H9 (cell line): ENCODE results near the gene PERM1. TPM values are rescaled to one million over a fixed set of nuclear protein-coding genes. Genes with fewer than 3 reads are reported as not detected.
"Not testable (repeated sequence)": the region's sequence is repeated elsewhere in the genome, so short reads cannot be mapped to it uniquely, and the experiment has no call there.

Source experiments
- DNase-seq: peaks from one replicate; pipeline ENCODE4 v3.0.0-alpha.2; 2017
- H2AFZ ChIP-seq: one replicate; pipeline ENCODE4 v1.6.1; 2013; ENCODE audit warnings: mild to moderate bottlenecking, low read length, control low read depth, moderate library complexity
- H2AK5ac ChIP-seq: 2 replicates; pipeline ENCODE4 v1.6.1; 2013; ENCODE audit warnings: low read length, control low read depth, mixed read lengths; ENCODE audit not compliant: insufficient read length
- H2BK120ac ChIP-seq: one replicate; pipeline ENCODE4 v1.6.1; 2013; ENCODE audit warnings: low read depth, mild to moderate bottlenecking, low read length, control low read depth, inconsistent platforms; ENCODE audit not compliant: poor library complexity, severe bottlenecking
- H2BK12ac ChIP-seq: 2 replicates; pipeline ENCODE4 v1.6.1; 2013; ENCODE audit warnings: low read length, control low read depth, mixed read lengths, low read depth; ENCODE audit not compliant: insufficient read length
- H2BK15ac ChIP-seq: 2 replicates; pipeline ENCODE4 v1.6.1; 2013; ENCODE audit warnings: low read depth, low read length, control low read depth
- H2BK20ac ChIP-seq: one replicate; pipeline ENCODE4 v1.6.1; 2013; ENCODE audit warnings: low read depth, mild to moderate bottlenecking, low read length, control low read depth, inconsistent platforms; ENCODE audit not compliant: poor library complexity, severe bottlenecking
- H2BK5ac ChIP-seq: 2 replicates; pipeline ENCODE4 v1.6.1; 2013; ENCODE audit warnings: low read length, control low read depth, mixed read lengths; ENCODE audit not compliant: insufficient read length
- H3K14ac ChIP-seq: 2 replicates; pipeline ENCODE4 v1.6.1; 2013; ENCODE audit warnings: low read length, control low read depth; ENCODE audit not compliant: insufficient read depth
- H3K18ac ChIP-seq: 2 replicates; pipeline ENCODE4 v1.6.1; 2013; ENCODE audit warnings: low read depth, mild to moderate bottlenecking, mixed read lengths, low read length, control low read depth; ENCODE audit not compliant: insufficient read length
- H3K23ac ChIP-seq: 2 replicates; pipeline ENCODE4 v1.6.1; 2013; ENCODE audit warnings: low read length, control low read depth, mixed read lengths, low read depth; ENCODE audit not compliant: insufficient read length
- H3K23me2 ChIP-seq: 2 replicates; pipeline ENCODE4 v1.6.1; 2013; ENCODE audit warnings: low read depth, mild to moderate bottlenecking, mixed read lengths, low read length, control low read depth; ENCODE audit not compliant: insufficient read length, poor library complexity, severe bottlenecking
- H3K27ac ChIP-seq: 2 replicates; pipeline ENCODE4 v1.5.1; 2013; ENCODE audit warnings: low read length, control low read depth, mixed read lengths, low read depth; ENCODE audit not compliant: insufficient read length
- H3K27me3 ChIP-seq: 2 replicates; pipeline ENCODE4 v1.6.1; 2013; ENCODE audit warnings: low read length, control low read depth, inconsistent platforms; ENCODE audit not compliant: insufficient read depth
- H3K4ac ChIP-seq: 2 replicates; pipeline ENCODE4 v1.6.1; 2013; ENCODE audit warnings: low read depth, mild to moderate bottlenecking, control low read depth, inconsistent platforms, low read length, moderate library complexity
- H3K4me1 ChIP-seq: 2 replicates; pipeline ENCODE4 v1.6.1; 2013; ENCODE audit warnings: low read length, control low read depth, inconsistent platforms; ENCODE audit not compliant: insufficient read depth
- H3K4me2 ChIP-seq: 2 replicates; pipeline ENCODE4 v1.6.1; 2013; ENCODE audit warnings: low read length, control low read depth, mixed read lengths; ENCODE audit not compliant: insufficient read length, insufficient read depth
- H3K56ac ChIP-seq: 2 replicates; pipeline ENCODE4 v1.6.1; 2013; ENCODE audit warnings: low read depth, mild to moderate bottlenecking, mixed read lengths, low read length, control low read depth; ENCODE audit not compliant: insufficient read length
- H3K79me1 ChIP-seq: 2 replicates; pipeline ENCODE4 v1.6.1; 2013; ENCODE audit warnings: low read depth, mild to moderate bottlenecking, moderate library complexity, low read length, control low read depth, inconsistent platforms; ENCODE audit not compliant: insufficient read depth, poor library complexity, severe bottlenecking
- H3K79me2 ChIP-seq: 2 replicates; pipeline ENCODE4 v1.6.1; 2013; ENCODE audit warnings: low read length, control low read depth, inconsistent platforms; ENCODE audit not compliant: insufficient read depth
- H3K9ac ChIP-seq: 2 replicates; pipeline ENCODE4 v1.6.1; 2013; ENCODE audit warnings: low read length, control low read depth, mixed read lengths; ENCODE audit not compliant: insufficient read length; ENCODE audit errors: extremely low read depth
- H3K9me3 ChIP-seq: one replicate; pipeline ENCODE4 v1.6.1; 2013; ENCODE audit warnings: low read depth, low read length, inconsistent platforms; ENCODE audit not compliant: control insufficient read depth
- H3T11ph ChIP-seq: one replicate; pipeline ENCODE4 v1.6.1; 2013; ENCODE audit warnings: mild to moderate bottlenecking, low read length, control low read depth, inconsistent platforms
- H4K20me1 ChIP-seq: one replicate; pipeline ENCODE4 v1.6.1; 2013; ENCODE audit not compliant: control insufficient read depth, insufficient read length, insufficient read depth
- H4K5ac ChIP-seq: 2 replicates; pipeline ENCODE4 v1.6.1; 2013; ENCODE audit warnings: low read depth, mild to moderate bottlenecking, mixed read lengths, low read length, control low read depth; ENCODE audit not compliant: insufficient read length
- H4K8ac ChIP-seq: replicated peaks from 2 replicates; pipeline ENCODE4 v1.6.1; 2013; ENCODE audit warnings: low read length, control low read depth, mixed read lengths, low read depth; ENCODE audit not compliant: insufficient read length
- H4K91ac ChIP-seq: 2 replicates; pipeline ENCODE4 v1.6.1; 2013; ENCODE audit warnings: low read depth, mild to moderate bottlenecking, moderate library complexity, mixed read lengths, low read length, control low read depth; ENCODE audit not compliant: insufficient read length
- H3K27ac Mint-ChIP-seq, 3 experiments: 2 replicates in 2 of 3; 3 replicates in 1 of 3; pipeline ENCODE4 v1.8.0; 2020 to 2021; ENCODE audit warnings: mixed read lengths in 3 of 3, mild to moderate bottlenecking in 1 of 3, moderate library complexity in 1 of 3
- H3K27me3 Mint-ChIP-seq: 2 replicates; pipeline ENCODE4 v1.8.0; 2021; ENCODE audit warnings: low read depth, mild to moderate bottlenecking, moderate library complexity, mixed read lengths
- H3K36me3 Mint-ChIP-seq, 3 experiments: 2 replicates in 2 of 3; 3 replicates in 1 of 3; pipeline ENCODE4 v1.8.0; 2020 to 2021; ENCODE audit warnings: low read depth in 3 of 3, mixed read lengths in 3 of 3; ENCODE audit not compliant: insufficient read depth in 1 of 3
- H3K4me1 Mint-ChIP-seq, 2 experiments: 2 replicates each; pipeline ENCODE4 v1.8.0; 2020; ENCODE audit warnings: mixed read lengths in 2 of 2
- H3K4me3 Mint-ChIP-seq, 2 experiments: 2 replicates in 1 of 2; 3 replicates in 1 of 2; pipeline ENCODE4 v1.8.0; 2020 to 2021; ENCODE audit warnings: mild to moderate bottlenecking in 2 of 2, mixed read lengths in 2 of 2, moderate library complexity in 1 of 2
- H3K9me3 Mint-ChIP-seq, 2 experiments: 2 replicates in 1 of 2; 3 replicates in 1 of 2; pipeline ENCODE4 v1.8.0; 2020; ENCODE audit warnings: mild to moderate bottlenecking in 2 of 2, mixed read lengths in 2 of 2, moderate library complexity in 1 of 2
- WGBS: extraction: QIAGEN DNeasy Blood & Tissue Kit; methylation state at CpG from one replicate; pipeline ENCODE4 v1.1.7; 2013; ENCODE audit warnings: missing lambda C conversion rate, low lambda C conversion rate, mixed read lengths; ENCODE audit not compliant: insufficient read length; ENCODE audit errors: extremely low coverage; 5-methylcytosine and 5-hydroxymethylcytosine counted together
- total RNA-seq: library from RNA; stranded (reverse); gene quantifications from 2 replicates; pipeline ENCODE4 v1.2.1, GENCODE V29; 2021

The PERM1 gene
- total RNA-seq, 1 experiment from 2014 or later = not detected

GRCh38 chr1:1030867-1031658, 49.2 kb upstream of the PERM1 start:
- H3K4me2 ChIP-seq, H4K8ac ChIP-seq, H4K91ac ChIP-seq, H3K9me3 ChIP-seq, H3K18ac ChIP-seq, H2BK20ac ChIP-seq, H3K79me2 ChIP-seq, H3K56ac ChIP-seq, H3K4ac ChIP-seq, H3K23ac ChIP-seq, H3K79me1 ChIP-seq, H4K20me1 ChIP-seq, H3K14ac ChIP-seq, H3K27ac Mint-ChIP-seq, H2BK12ac ChIP-seq, H3T11ph ChIP-seq, H2BK5ac ChIP-seq, H3K9me3 Mint-ChIP-seq, H2AFZ ChIP-seq, H3K4me1 ChIP-seq, H2AK5ac ChIP-seq, DNase-seq, H2BK120ac ChIP-seq, H3K4me3 Mint-ChIP-seq, H3K9ac ChIP-seq, H2BK15ac ChIP-seq, H3K27ac ChIP-seq, H3K27me3 ChIP-seq, H4K5ac ChIP-seq: not testable (repeated sequence)
- Mint-ChIP-seq H3K27me3 (peaks cover 17% of the 10 kb centered on the region), H3K36me3 (peaks cover 4 to 15% (median 11%) of the 10 kb centered on the region in 3 experiments; a peak in 6 of 7 replicates), H3K4me1 (peaks cover 13 to 19% of the 10 kb centered on the region in 2 experiments)
- WGBS = no CpG with 5 or more reads among the region's 7 CpGs
- H3K23me2 ChIP-seq = peaks cover 10% of the 10 kb centered on the region
